GM18526 (cell line): Measurements from ENCODE around the gene PHC3.

Source experiments
- POLR2A ChIP-seq: IDR thresholded peaks from 3 replicates; pipeline ENCODE4 v1.6.1; 2011; ENCODE audit not compliant: insufficient read length; ENCODE audit errors: extremely low read depth

Gene PHC3

DNA sequence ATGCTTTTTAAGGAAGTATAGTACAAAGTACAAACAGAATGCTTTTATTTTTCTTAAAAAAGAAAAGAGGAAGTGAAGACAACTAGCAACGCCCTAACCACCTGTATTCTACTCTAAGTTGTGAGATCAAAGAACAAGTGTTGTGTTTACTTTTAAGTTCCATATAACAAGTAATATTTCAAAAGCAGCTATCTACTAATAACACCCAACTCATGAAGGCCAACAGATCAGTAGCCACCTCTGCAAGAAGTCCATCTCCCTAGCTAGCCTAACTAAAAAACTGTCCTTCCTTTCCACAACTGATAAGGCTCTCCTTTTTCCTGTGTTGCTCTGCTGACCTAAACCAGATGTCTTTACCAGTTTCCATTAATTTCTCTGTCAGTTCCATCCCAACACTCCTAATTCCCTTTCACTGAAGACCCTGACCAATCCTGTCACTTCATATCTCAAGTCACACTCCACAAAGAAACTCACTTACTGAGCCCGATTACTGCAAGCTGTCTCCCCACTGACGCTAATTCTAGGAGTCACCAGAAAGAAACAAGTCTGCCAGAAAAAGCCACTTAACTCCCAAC, 26.9 kb downstream of the PHC3 start:
- no peak for TF ChIP-seq POLR2A

DNA sequence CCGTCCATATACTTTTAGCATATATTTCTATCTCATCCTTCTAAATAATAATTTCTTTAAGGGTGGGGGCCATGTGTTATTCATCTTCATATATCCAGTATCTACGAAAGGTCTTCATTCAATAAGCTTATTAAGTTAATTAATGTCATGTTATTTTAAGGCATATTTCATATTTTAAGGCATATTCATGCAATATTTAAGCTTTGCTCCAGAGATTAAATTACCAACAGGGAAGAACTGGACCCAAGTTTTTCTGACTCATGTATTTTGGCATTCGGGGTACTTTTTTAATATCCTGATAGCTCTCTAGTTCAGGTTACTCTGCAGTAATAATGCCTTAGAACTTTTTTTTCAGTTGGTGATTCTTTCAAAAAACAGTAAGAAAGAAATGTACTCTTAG, 27.4 kb downstream of the PHC3 start:
- no peak for TF ChIP-seq POLR2A

DNA sequence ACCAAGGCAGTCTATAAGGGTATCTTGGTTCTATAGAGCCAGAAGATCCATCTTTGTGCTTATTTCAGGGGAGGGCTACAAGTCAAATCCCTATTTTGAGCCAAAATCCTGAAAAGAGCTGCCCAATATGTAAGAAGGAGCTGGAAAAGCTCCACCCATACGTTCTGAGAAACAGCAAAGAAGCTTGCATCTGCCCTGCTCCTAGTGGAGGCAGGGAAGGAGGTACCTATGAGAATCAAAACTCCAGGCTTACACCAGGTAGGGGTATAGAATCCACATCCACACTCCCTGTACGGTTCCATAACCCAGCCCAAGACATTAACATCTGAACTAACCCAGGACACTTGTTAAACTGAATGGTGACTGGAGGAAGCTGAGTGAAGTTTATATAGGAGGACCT, 30.0 kb downstream of the PHC3 start:
- TF ChIP-seq POLR2A, result no peak

GRCh38 chr3:170149016-170149415, 32.5 kb downstream of the PHC3 start:
- TF ChIP-seq POLR2A, result no peak

- TF ChIP-seq POLR2A, result no peak
Observed at GRCh38 chr3:170145278-170145677, 36.3 kb downstream of the PHC3 start.

- no peak for TF ChIP-seq POLR2A
Observed at GRCh38 chr3:170144437-170144843, 37.1 kb downstream of the PHC3 start.

GRCh38 chr3:170142373-170142772, 39.2 kb downstream of the PHC3 start:
- TF ChIP-seq POLR2A, result no peak

DNA sequence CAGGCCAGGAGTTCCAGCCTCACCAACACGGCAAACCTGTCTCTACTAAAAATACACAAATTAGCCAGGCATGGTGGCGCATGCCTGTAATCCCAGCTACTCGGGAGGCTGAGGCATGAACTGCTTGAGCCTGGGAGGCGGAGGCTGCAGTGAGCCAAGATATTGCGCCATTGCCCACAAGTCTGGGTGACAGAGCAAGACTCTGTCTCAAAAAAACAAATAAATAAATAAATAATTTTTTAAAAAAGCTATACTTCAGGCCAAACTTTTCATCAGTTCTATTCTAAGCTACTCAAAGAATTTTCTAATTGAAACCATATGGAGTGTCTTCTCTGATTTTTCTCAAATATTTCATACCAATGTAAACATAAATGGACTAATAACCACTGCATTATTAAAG, 43.5 kb downstream of the PHC3 start:
- TF ChIP-seq POLR2A, result no peak

- no peak for TF ChIP-seq POLR2A
Observed at GRCh38 chr3:170132335-170132734, 49.2 kb downstream of the PHC3 start.

DNA sequence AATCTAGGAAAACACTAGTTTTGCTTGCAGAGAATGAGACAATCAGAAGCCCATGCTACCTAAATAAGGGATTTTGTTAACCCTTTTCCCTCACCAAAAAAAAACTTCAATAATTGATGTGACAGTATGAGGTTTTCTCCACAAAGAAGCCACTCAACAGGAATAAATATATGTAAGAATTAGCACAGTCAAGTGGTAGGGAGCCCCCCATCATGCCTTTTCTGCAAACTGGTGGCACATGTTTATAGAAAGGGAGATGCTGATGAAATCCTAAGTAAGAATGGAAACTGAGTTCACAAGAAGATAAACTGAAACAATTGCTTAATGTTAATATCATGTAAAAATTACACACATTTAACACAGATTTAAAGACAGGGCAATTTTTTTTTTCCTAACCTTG, 51.0 kb downstream of the PHC3 start:
- TF ChIP-seq POLR2A, result no peak

DNA sequence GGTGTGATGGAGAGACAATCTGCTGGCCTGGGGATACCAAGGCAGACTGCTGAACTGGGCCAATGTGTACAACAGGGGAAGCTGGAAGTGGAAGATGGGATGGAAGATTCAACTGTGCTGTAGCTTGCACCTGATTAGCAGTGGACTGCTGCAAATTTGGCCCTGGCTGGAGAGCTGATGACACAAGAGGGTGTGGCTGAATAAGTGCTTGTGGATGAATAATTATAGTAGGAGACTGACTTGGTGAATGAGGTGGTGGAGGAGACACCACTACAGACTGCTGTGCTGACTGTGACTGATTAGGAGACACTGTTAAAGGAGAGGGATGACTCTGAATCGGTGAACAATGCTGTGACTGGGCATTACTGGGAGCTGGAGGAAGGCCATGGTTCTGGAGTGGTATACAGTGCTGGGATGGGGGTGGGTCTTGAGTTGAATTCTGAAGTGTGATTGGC, 52.5 kb downstream of the PHC3 start:
- no peak for TF ChIP-seq POLR2A

DNA sequence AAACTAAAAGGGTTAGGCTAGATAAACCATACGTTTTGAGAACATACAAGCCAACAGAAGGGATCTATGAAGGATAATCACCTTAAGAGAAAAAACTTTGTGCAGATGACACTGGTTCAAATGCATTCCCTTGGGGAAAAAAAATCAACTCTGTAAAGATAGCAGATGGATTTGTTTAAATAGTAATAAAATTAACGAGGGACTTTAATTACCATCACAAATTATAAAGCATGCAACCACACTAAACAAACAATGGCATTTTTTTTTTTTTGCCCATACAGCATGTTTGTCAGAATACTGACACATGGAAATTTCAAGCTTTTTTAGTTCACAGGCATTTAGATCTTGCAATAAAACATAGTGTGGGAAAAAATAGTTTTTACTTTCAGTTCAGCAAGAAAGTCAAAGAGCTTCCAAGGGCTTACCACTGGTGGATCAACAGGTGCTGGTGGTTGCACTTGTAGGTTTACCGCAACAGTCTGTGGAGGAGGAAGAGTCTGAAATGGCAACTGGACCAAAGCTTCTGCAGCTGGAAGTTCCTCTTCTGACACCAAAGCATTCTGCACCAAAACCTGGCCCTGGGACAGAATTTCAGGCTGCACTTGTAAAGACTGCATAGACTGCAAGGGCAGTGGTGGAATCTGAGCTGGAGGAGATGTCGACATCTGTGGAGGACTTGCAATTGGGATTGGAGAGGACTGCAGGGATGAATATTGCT, 53.1 kb downstream of the PHC3 start:
- TF ChIP-seq POLR2A, result no peak

- no peak for TF ChIP-seq POLR2A
Observed at GRCh38 chr3:170117134-170117533, 64.4 kb downstream of the PHC3 start.

GRCh38 chr3:170111147-170111771, 70.3 kb downstream of the PHC3 start:
- TF ChIP-seq POLR2A, result no peak

GRCh38 chr3:170109579-170110293, 71.8 kb downstream of the PHC3 start:
- TF ChIP-seq POLR2A, result no peak

- no peak for TF ChIP-seq POLR2A
Observed at GRCh38 chr3:170108955-170109354, 72.6 kb downstream of the PHC3 start.
